H1 (cell line): ENCODE measurements around the gene SMYD1. TPM values are rescaled to one million over a fixed set of nuclear protein-coding genes. Genes with fewer than 3 reads are reported as not detected.

Experiments
- CTBP2 ChIP-seq: IDR thresholded peaks from 2 replicates; pipeline ENCODE4 v1.7.0; 2011; ENCODE audit warnings: borderline replicate concordance, mild to moderate bottlenecking, moderate library complexity, mixed read lengths, low read length; ENCODE audit not compliant: insufficient read depth, insufficient read length
- EGR1 ChIP-seq: IDR thresholded peaks from 2 replicates; pipeline ENCODE4 v1.6.1; 2011; ENCODE audit warnings: low read depth, low read length, borderline replicate concordance
- KDM1A ChIP-seq: fragments of 200-600, 300-600 bp; sonication (generic); IDR thresholded peaks from 2 replicates; pipeline ENCODE4 v1.7.1; 2016; ENCODE audit warnings: mild to moderate bottlenecking, low read length, borderline replicate concordance
- KDM5A ChIP-seq: fragments of 200-600 bp; IDR thresholded peaks from 2 replicates; pipeline ENCODE4 v1.7.1; 2012; ENCODE audit warnings: mild to moderate bottlenecking, low read length, inconsistent platforms, mixed read lengths
- MAFK ChIP-seq: IDR thresholded peaks from 2 replicates; pipeline ENCODE4 v1.6.1; 2012; ENCODE audit warnings: low read depth, mild to moderate bottlenecking, improper control_type of control experiment, low read length
- NRF1 ChIP-seq: IDR thresholded peaks from 2 replicates; pipeline ENCODE4 v1.6.1; 2011; ENCODE audit warnings: mild to moderate bottlenecking, low read depth, low read length, improper control_type of control experiment
- RXRA ChIP-seq: IDR thresholded peaks from 2 replicates; pipeline ENCODE4 v1.6.1; 2011; ENCODE audit warnings: low read depth, mild to moderate bottlenecking, low read length, moderate library complexity; ENCODE audit not compliant: insufficient read depth
- ZNF274 ChIP-seq: IDR thresholded peaks from 2 replicates; pipeline ENCODE4 v1.7.0; 2012; ENCODE audit warnings: low read length, borderline replicate concordance; ENCODE audit errors: extremely low read depth
- polyA plus RNA-seq, 7 experiments: library from polyadenylated mRNA; depleted of rRNA in 3 of 7; stranded (reverse) in 5 of 7; unstranded in 2 of 7; fragments of >200 nt in 5 of 7; fragments of 200-250 nt in 2 of 7; gene quantifications; 1 replicate in 5 of 7; 2 replicates in 1 of 7; 4 replicates in 1 of 7; pipeline versions ENCODE4 v1.2.1 to v1.2.3, GENCODE V29; 2011 to 2013; ENCODE audit warnings: missing spikeins in 2 of 7, mixed read lengths in 2 of 7
- total RNA-seq: library from RNA; stranded (reverse); fragmentation: NEBNext Ultra II Directional; extraction: Animal tissue kit (Norgen Biotek cat#: 25700); gene quantifications from 2 replicates; pipeline ENCODE4 v1.2.1, GENCODE V29; 2021
- TF ChIP-seq, protein P1 (sequence below): fragments of 300-600 bp; sonication (generic); IDR thresholded peaks from 2 replicates; pipeline ENCODE4 v1.7.1; 2012; ENCODE audit warnings: low read length, moderate library complexity, mild to moderate bottlenecking, inconsistent platforms; ENCODE audit not compliant: insufficient replicate concordance
- TF ChIP-seq, protein P2 (sequence below): IDR thresholded peaks from 2 replicates; pipeline ENCODE4 v1.6.1; 2012; ENCODE audit warnings: inconsistent platforms

Gene SMYD1
- total and polyA plus RNA-seq, 2 of the 8 experiments (the other 6 are each of a cell fraction or from before 2014, with no cell fraction given) = 0.06 TPM; not detected in 1

DNA sequence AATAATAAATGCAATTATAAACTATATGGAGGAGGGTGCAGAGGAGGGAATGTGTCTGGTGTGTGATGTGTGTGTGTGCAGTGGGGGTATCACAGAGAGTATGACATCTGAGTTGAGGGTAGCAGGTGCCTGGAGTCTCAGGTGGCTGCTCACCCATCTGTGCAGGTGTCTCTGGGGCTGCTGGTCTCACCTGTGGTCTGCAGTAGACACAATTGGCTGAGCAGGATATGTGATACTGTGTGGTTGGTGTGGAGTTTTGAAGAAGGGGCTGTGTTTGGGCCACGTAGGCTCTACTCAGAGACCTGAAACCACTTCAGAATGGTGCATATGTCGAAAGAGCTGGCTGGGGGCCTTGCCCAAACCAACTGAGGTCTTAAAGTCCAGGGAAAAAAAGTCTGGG lies 43.2 kb downstream of the SMYD1 start (continued):
- TF ChIP-seq RXRA (no peak), KDM5A (no peak), CTBP2 (no peak), EGR1 (no peak), ZNF274 (no peak), MAFK (no peak), KDM1A (no peak), NRF1 (no peak)
- TF ChIP-seq, protein P1, sequence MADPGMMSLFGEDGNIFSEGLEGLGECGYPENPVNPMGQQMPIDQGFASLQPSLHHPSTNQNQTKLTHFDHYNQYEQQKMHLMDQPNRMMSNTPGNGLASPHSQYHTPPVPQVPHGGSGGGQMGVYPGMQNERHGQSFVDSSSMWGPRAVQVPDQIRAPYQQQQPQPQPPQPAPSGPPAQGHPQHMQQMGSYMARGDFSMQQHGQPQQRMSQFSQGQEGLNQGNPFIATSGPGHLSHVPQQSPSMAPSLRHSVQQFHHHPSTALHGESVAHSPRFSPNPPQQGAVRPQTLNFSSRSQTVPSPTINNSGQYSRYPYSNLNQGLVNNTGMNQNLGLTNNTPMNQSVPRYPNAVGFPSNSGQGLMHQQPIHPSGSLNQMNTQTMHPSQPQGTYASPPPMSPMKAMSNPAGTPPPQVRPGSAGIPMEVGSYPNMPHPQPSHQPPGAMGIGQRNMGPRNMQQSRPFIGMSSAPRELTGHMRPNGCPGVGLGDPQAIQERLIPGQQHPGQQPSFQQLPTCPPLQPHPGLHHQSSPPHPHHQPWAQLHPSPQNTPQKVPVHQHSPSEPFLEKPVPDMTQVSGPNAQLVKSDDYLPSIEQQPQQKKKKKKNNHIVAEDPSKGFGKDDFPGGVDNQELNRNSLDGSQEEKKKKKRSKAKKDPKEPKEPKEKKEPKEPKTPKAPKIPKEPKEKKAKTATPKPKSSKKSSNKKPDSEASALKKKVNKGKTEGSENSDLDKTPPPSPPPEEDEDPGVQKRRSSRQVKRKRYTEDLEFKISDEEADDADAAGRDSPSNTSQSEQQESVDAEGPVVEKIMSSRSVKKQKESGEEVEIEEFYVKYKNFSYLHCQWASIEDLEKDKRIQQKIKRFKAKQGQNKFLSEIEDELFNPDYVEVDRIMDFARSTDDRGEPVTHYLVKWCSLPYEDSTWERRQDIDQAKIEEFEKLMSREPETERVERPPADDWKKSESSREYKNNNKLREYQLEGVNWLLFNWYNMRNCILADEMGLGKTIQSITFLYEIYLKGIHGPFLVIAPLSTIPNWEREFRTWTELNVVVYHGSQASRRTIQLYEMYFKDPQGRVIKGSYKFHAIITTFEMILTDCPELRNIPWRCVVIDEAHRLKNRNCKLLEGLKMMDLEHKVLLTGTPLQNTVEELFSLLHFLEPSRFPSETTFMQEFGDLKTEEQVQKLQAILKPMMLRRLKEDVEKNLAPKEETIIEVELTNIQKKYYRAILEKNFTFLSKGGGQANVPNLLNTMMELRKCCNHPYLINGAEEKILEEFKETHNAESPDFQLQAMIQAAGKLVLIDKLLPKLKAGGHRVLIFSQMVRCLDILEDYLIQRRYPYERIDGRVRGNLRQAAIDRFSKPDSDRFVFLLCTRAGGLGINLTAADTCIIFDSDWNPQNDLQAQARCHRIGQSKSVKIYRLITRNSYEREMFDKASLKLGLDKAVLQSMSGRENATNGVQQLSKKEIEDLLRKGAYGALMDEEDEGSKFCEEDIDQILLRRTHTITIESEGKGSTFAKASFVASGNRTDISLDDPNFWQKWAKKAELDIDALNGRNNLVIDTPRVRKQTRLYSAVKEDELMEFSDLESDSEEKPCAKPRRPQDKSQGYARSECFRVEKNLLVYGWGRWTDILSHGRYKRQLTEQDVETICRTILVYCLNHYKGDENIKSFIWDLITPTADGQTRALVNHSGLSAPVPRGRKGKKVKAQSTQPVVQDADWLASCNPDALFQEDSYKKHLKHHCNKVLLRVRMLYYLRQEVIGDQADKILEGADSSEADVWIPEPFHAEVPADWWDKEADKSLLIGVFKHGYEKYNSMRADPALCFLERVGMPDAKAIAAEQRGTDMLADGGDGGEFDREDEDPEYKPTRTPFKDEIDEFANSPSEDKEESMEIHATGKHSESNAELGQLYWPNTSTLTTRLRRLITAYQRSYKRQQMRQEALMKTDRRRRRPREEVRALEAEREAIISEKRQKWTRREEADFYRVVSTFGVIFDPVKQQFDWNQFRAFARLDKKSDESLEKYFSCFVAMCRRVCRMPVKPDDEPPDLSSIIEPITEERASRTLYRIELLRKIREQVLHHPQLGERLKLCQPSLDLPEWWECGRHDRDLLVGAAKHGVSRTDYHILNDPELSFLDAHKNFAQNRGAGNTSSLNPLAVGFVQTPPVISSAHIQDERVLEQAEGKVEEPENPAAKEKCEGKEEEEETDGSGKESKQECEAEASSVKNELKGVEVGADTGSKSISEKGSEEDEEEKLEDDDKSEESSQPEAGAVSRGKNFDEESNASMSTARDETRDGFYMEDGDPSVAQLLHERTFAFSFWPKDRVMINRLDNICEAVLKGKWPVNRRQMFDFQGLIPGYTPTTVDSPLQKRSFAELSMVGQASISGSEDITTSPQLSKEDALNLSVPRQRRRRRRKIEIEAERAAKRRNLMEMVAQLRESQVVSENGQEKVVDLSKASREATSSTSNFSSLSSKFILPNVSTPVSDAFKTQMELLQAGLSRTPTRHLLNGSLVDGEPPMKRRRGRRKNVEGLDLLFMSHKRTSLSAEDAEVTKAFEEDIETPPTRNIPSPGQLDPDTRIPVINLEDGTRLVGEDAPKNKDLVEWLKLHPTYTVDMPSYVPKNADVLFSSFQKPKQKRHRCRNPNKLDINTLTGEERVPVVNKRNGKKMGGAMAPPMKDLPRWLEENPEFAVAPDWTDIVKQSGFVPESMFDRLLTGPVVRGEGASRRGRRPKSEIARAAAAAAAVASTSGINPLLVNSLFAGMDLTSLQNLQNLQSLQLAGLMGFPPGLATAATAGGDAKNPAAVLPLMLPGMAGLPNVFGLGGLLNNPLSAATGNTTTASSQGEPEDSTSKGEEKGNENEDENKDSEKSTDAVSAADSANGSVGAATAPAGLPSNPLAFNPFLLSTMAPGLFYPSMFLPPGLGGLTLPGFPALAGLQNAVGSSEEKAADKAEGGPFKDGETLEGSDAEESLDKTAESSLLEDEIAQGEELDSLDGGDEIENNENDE = no peak
- TF ChIP-seq, protein P2, sequence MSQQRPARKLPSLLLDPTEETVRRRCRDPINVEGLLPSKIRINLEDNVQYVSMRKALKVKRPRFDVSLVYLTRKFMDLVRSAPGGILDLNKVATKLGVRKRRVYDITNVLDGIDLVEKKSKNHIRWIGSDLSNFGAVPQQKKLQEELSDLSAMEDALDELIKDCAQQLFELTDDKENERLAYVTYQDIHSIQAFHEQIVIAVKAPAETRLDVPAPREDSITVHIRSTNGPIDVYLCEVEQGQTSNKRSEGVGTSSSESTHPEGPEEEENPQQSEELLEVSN = no peak
- TF ChIP-seq, all 59 proteins: peak for 0
